ENCODE measurements around the gene DPP7.

DNA sequence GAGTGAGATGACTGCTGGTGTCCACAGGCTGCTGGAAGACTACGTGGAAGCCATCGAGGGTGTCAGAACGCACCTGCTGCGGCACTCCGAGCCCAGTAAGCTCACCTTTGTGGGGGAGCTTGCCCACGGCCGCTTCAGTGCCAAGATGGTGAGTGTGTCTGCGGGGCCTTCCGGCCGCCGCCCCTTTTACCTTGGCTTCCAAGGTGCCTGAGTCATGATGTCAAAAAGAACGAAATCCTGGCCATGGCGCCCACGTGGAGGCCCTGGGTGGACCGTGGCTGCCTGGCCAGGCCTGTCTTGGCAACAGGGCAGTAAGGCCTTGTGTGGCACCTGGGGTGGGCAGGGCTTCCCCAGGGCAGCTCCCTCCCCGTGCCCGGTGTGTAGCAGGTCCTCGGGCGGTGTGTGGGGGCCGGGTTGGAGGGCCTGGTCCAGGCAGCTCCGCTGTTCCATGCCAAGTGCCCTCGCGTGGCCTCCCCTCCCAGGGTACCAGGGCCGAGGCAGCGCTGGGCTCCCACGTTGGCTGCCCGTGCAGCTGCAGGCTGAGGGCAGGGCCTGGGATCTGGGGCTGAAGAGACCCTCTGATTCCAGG is 7.8 kb downstream of the DPP7 start:
- TF ChIP-seq MAX (IDR thresholded peaks at IDR 0.05; ENCODE audit: low read depth, low read length) (no peak), SREBF1 (IDR thresholded peaks at IDR 0.05; ENCODE audit: low read length) (no peak), ZZZ3 (IDR thresholded peaks at IDR 0.05; ENCODE audit: control insufficient read depth, insufficient read length, low read depth) (no peak), CHD2 (IDR thresholded peaks at IDR 0.05; ENCODE audit: borderline replicate concordance, low read depth, low read length) (no peak)
- TF ChIP-seq, protein P1, sequence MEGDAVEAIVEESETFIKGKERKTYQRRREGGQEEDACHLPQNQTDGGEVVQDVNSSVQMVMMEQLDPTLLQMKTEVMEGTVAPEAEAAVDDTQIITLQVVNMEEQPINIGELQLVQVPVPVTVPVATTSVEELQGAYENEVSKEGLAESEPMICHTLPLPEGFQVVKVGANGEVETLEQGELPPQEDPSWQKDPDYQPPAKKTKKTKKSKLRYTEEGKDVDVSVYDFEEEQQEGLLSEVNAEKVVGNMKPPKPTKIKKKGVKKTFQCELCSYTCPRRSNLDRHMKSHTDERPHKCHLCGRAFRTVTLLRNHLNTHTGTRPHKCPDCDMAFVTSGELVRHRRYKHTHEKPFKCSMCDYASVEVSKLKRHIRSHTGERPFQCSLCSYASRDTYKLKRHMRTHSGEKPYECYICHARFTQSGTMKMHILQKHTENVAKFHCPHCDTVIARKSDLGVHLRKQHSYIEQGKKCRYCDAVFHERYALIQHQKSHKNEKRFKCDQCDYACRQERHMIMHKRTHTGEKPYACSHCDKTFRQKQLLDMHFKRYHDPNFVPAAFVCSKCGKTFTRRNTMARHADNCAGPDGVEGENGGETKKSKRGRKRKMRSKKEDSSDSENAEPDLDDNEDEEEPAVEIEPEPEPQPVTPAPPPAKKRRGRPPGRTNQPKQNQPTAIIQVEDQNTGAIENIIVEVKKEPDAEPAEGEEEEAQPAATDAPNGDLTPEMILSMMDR (IDR thresholded peaks at IDR 0.05 in 2 of 3, conservative IDR thresholded peaks at IDR 0.05 in 1 of 3; ENCODE audit: control insufficient read depth in 2 of 3, extremely low read depth in 1 of 3, insufficient read depth in 1 of 3, low read depth in 3 of 3, low read length in 3 of 3): no peak
